Hair follicle dermal papilla cell (primary cell): ENCODE results near the gene DPY19L1. TPM values are rescaled to one million over a fixed set of nuclear protein-coding genes. Genes with fewer than 3 reads are reported as not detected.
A peak's percentile ranks its signal among the peaks of the same experiment; 100 is the strongest.

Source experiments
- small RNA-seq: library from RNA; depleted of rRNA; stranded (forward); fragments of <200 nt; gene quantifications from one replicate; pipeline ENCODE3, GENCODE V24; 2012
- total RNA-seq: library from RNA; depleted of rRNA; stranded (reverse); fragments of >200 nt; gene quantifications from 2 replicates; pipeline ENCODE4 v1.2.3, GENCODE V29; 2012

The DPY19L1 gene
- total RNA-seq: 36.1 and 40.1 TPM in 2 replicates

DNA sequence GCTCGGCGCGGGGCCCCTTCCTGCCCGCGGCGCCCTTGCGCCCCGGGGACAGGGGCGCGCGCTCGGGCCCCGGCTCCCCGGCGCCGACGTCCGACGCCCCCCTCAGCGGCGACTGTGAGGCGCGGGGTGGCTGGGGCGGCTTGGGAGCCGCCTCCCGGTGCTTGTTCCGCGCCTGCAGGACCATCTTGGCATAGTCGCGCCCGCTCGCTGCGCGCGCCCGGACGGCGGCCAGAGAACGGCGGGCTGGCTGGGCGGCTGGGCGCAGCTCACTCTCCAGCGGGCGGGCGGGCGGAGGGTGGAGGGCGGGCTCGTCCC is at the start of gene DPY19L1:
DPY19L1 (minus strand) TSS at position 275 of the 315 bp plus-strand sequence; CDS start at position 184, 91 bp downstream.

Small RNA genes lying within 50 kb of the gene (small RNA-seq; reads per million reads assigned to genes)
- gene MIR548N (3.1 reads per million, percentile 63 among the genes with 10 or more reads in this experiment), gene RF00322 (not detected)

Other genes with a start within 250 kb of the DPY19L1 start
- gene TBX20, start 216.6 kb upstream of the DPY19L1 start, total RNA-seq: 8.3 and 10.1 TPM in 2 replicates